ENCODE results near the gene MS4A4A. TPM values are rescaled to one million over a fixed set of nuclear protein-coding genes. Genes with fewer than 3 reads are reported as not detected.

MS4A4A gene
- not detected in 5 replicates for total RNA-seq (2022; extraction: Qiagen RNA extraction; ENCODE audit: low read depth)

GRCh38 chr11:60280412-60280811 lies at the start of gene MS4A4A:
TSS of gene MS4A4A (plus strand) at chr11:60280666. CDS start at chr11:60280676, 10 bp downstream.

DNA sequence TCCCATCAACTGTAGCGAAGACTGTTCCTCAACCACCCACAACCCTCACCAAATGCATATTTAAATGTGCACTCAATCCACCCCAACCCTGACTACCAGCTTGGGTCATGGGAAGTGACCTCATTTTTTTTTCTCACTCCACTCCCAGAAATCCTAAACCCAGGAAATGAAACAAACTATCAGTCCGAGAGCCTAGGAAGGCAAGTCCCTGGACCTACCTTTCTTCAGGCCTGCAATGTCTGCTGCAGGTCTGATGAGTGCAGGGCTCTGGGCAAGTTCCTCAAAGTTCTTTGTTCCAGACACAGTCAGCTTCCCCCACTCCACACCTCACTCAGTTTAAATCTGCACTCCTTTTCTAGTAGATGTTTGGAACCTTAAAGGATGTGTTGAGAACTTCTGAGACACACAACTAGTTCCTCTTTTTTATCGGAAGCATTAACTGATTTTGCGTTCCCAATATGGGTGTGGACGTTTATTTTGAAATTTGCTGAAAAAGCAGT lies 37.7 kb upstream of the MS4A4A start, which contains the start of gene MS4A4E:
Gene MS4A4E (minus strand): TSS at position 398 of the 500 bp plus-strand sequence. CDS start 13,082 bp downstream, outside the sequence.

DNA sequence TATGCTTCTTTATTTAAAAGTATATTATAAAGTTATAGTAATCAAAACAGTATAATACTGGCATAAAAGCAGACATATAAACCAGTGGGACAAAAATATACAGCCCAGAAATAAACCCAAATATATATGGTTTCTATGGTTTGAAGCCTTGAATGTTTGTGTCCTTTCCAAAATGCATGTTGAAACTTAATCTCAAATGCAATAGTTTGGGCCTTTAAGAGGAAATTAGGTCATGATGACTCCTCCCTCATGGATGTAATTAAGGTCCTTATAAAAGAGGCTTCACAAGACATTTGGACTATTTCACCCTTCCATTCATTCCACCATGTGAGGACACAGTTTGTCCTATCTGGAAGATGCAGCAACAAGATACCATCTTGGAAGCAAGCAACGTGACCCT lies 46.5 kb downstream of the MS4A4A start, which contains the start of gene MS4A6E:
Gene MS4A6E (plus strand): TSS at position 301 of the 400 bp plus-strand sequence. CDS start 7,641 bp downstream, outside the sequence.

Other genes with a start within 250 kb of the MS4A4A start
- not detected in 5 replicates for gene OOSP2, start 240.3 kb upstream of the MS4A4A start, total RNA-seq (2022; extraction: Qiagen RNA extraction; ENCODE audit: low read depth)
- gene MS4A3, start 224.0 kb upstream of the MS4A4A start, total RNA-seq (2022; extraction: Qiagen RNA extraction; ENCODE audit: low read depth): not detected in 5 replicates
- gene MS4A2, start 192.0 kb upstream of the MS4A4A start, total RNA-seq (2022; extraction: Qiagen RNA extraction; ENCODE audit: low read depth): not detected in 5 replicates
- gene MS4A6A, start 97.6 kb upstream of the MS4A4A start, total RNA-seq (2022; extraction: Qiagen RNA extraction; ENCODE audit: low read depth): not detected in 5 replicates
- gene MS4A4E, start 37.5 kb upstream of the MS4A4A start, total RNA-seq (2022; extraction: Qiagen RNA extraction; ENCODE audit: low read depth): not detected in 5 replicates
- not detected in 5 replicates for gene MS4A6E, start 46.6 kb downstream of the MS4A4A start, total RNA-seq (2022; extraction: Qiagen RNA extraction; ENCODE audit: low read depth)
- not detected in 5 replicates for gene MS4A7, start 97.9 kb downstream of the MS4A4A start, total RNA-seq (2022; extraction: Qiagen RNA extraction; ENCODE audit: low read depth)
- gene MS4A14, start 115.8 kb downstream of the MS4A4A start, total RNA-seq (2022; extraction: Qiagen RNA extraction; ENCODE audit: low read depth): not detected in 5 replicates
- gene MS4A5, start 148.9 kb downstream of the MS4A4A start, total RNA-seq (2022; extraction: Qiagen RNA extraction; ENCODE audit: low read depth): not detected in 5 replicates
- gene MS4A1, start 175.2 kb downstream of the MS4A4A start, total RNA-seq (2022; extraction: Qiagen RNA extraction; ENCODE audit: low read depth): not detected in 5 replicates
- not detected in 5 replicates for gene MS4A12, start 212.1 kb downstream of the MS4A4A start, total RNA-seq (2022; extraction: Qiagen RNA extraction; ENCODE audit: low read depth)
- not detected in 5 replicates for gene MS4A13, start 234.7 kb downstream of the MS4A4A start, total RNA-seq (2022; extraction: Qiagen RNA extraction; ENCODE audit: low read depth)